Body of pancreas (tissue), 4 donors: ENCODE results near the gene MCRS1.

Experiments
- CTCF ChIP-seq, 7 experiments: fragments of 450-650 bp in 4 of 7; fragments of 200-600 bp in 3 of 7; sonication (generic) in 3 of 7; IDR thresholded peaks; one replicate each; pipeline ENCODE4 v1.5.1; 2016 to 2019; ENCODE audit warnings: antibody characterized with exemption in 7 of 7
- POLR2A ChIP-seq, 3 donors: fragments of 450-650 bp; IDR thresholded peaks; one replicate each; pipeline ENCODE4 v1.6.1; 2016; ENCODE audit warnings: antibody characterized with exemption in 3 of 3, mild to moderate bottlenecking in 2 of 3

GRCh38 chr12:49542592-49543160, 25.3 kb downstream of the MCRS1 start:
- TF ChIP-seq CTCF (IDR thresholded peaks at IDR 0.05) (no peak), POLR2A (IDR thresholded peaks at IDR 0.05) (no peak)
